HCT116 (cell line): ENCODE data around the gene NT5C1B. TPM values are rescaled to one million over a fixed set of nuclear protein-coding genes. Genes with fewer than 3 reads are reported as not detected.

ENCODE experiments used
- ATAC-seq: fragments of 200-7000 bp; cut with Tn5 transposase; 2 replicates; pipeline ENCODE4 v1.9.1; 2020; ENCODE audit warnings: mild to moderate bottlenecking, moderate library complexity
- Bru-seq: library from RNA; stranded (reverse); fragments of 400-500 nt; gene quantifications from one replicate; lab custom pipeline; 2021; lab: Mats Ljungman, UMichigan
- BruChase-seq, 2 experiments: library from RNA; stranded (reverse); fragments of 400-500 nt; gene quantifications; one replicate each; lab custom pipeline; 2021; lab: Mats Ljungman, UMichigan
- BruUV-seq: library from RNA; stranded (reverse); fragments of 400-500 nt; replicated peaks from 2 replicates; lab custom pipeline; 2021; lab: Mats Ljungman, UMichigan
- CTCF ChIA-PET: fragments of 300-600 bp; sonication (Branson Sonifier 250); formaldehyde crosslinking; loops from one replicate; lab custom pipeline; 2021; ENCODE audit warnings: antibody characterized with exemption; lab: Charles Lee
- POLR2A ChIA-PET: fragments of 300-600, 350-600 bp; sonication (Branson Sonifier 250); formaldehyde crosslinking; loops from one replicate; lab custom pipeline; 2021; ENCODE audit warnings: antibody characterized with exemption; lab: Charles Lee
- RAD21 ChIA-PET, 2 experiments: fragments of 300-600 bp; sonication (Branson Sonifier 250); formaldehyde crosslinking; loops; one replicate each; lab custom pipeline; 2023; ENCODE audit warnings: low total read pairs in 2 of 2; ENCODE audit not compliant: uncharacterized antibody in 2 of 2, unreplicated experiment in 2 of 2, low non-redundant PET in 1 of 2; lab: Charles Lee
- DNase-seq: peaks from one replicate; pipeline ENCODE4 v3.0.0-alpha.2; 2010; ENCODE audit warnings: low read depth, low spot score
- H2AFZ ChIP-seq: fragments of 200-600 bp; shearing (Covaris generic), sonication (generic); 2 replicates; pipeline ENCODE4 v1.6.1; 2017; ENCODE audit warnings: low read depth, mixed run types, mixed read lengths, antibody characterized with exemption, low read length; ENCODE audit not compliant: poor library complexity, severe bottlenecking
- H3K27ac ChIP-seq: 2 replicates; pipeline ENCODE4 v1.5.1; 2012; ENCODE audit warnings: low read depth, low read length
- H3K27me3 ChIP-seq: fragments of 200-600 bp; sonication (generic); 2 replicates; pipeline ENCODE4 v1.6.1; 2016; ENCODE audit warnings: mixed run types, low read length, mixed read lengths; ENCODE audit not compliant: insufficient read depth
- H3K36me3 ChIP-seq, 2 experiments: fragments of 200-500 bp in 1 of 2; fragments of 200-600 bp in 1 of 2; sonication (Bioruptor generic) in 1 of 2; sonication (generic) in 1 of 2; 2 replicates each; pipeline versions ENCODE4 v1.5.1 to v1.6.1; 2014 to 2016; ENCODE audit warnings: low read length in 2 of 2, inconsistent platforms in 1 of 2, mixed read lengths in 1 of 2, mixed run types in 1 of 2; ENCODE audit not compliant: insufficient read depth in 2 of 2, control insufficient read depth in 1 of 2
- H3K4me1 ChIP-seq, 2 experiments: fragments of 200-600 bp in 1 of 2; sonication (generic) in 1 of 2; 2 replicates each; pipeline versions ENCODE4 v1.5.1 to v1.6.1; 2012 to 2017; ENCODE audit warnings: low read length in 2 of 2, inconsistent platforms in 1 of 2, mild to moderate bottlenecking in 1 of 2, mixed read lengths in 1 of 2, mixed run types in 1 of 2, moderate library complexity in 1 of 2; ENCODE audit not compliant: insufficient read depth in 2 of 2, control insufficient read depth in 1 of 2
- H3K4me2 ChIP-seq: fragments of 200-600 bp; sonication (generic); 2 replicates; pipeline ENCODE4 v1.6.1; 2017; ENCODE audit warnings: mixed run types, low read length, mixed read lengths
- H3K4me3 ChIP-seq, 2 experiments: fragments of 200-600 bp in 1 of 2; sonication (generic) in 1 of 2; replicated peaks in 1 of 2; 2 replicates each; pipeline ENCODE4 v1.5.1; 2011 to 2016; ENCODE audit warnings: low read length in 2 of 2, control low read depth in 1 of 2, low read depth in 1 of 2, mild to moderate bottlenecking in 1 of 2, mixed read lengths in 1 of 2, mixed run types in 1 of 2
- H3K79me2 ChIP-seq: fragments of 200-600 bp; sonication (generic); 2 replicates; pipeline ENCODE4 v1.6.1; 2017; ENCODE audit warnings: mild to moderate bottlenecking, mixed run types, low read length, moderate library complexity, mixed read lengths; ENCODE audit not compliant: insufficient read depth
- H3K9ac ChIP-seq: fragments of 200-600 bp; sonication (generic); 2 replicates; pipeline ENCODE4 v1.6.1; 2016; ENCODE audit warnings: low read length, mixed read lengths
- H3K9me2 ChIP-seq: fragments of 200-600 bp; sonication (generic), shearing (Covaris generic); 2 replicates; pipeline ENCODE4 v1.6.1; 2017; ENCODE audit warnings: mixed run types, mild to moderate bottlenecking, moderate library complexity; ENCODE audit not compliant: insufficient read depth
- H3K9me3 ChIP-seq, 2 experiments: fragments of 200-500 bp in 1 of 2; fragments of 200-600 bp in 1 of 2; sonication (Bioruptor generic) in 1 of 2; sonication (generic) in 1 of 2; 2 replicates each; pipeline ENCODE4 v1.6.1; 2014 to 2017; ENCODE audit warnings: low read length in 2 of 2, mixed read lengths in 2 of 2, inconsistent platforms in 1 of 2, low read depth in 1 of 2, mild to moderate bottlenecking in 1 of 2, mixed run types in 1 of 2, moderate library complexity in 1 of 2; ENCODE audit not compliant: control insufficient read depth in 1 of 2, insufficient read depth in 1 of 2
- H4K20me1 ChIP-seq: fragments of 200-600 bp; sonication (generic), shearing (Covaris generic); 2 replicates; pipeline ENCODE4 v1.6.1; 2017; ENCODE audit warnings: mixed run types, mild to moderate bottlenecking, moderate library complexity; ENCODE audit not compliant: insufficient read depth
- CBX3 ChIP-seq: IDR thresholded peaks from 2 replicates; pipeline ENCODE4 v1.6.1; 2012; ENCODE audit warnings: low read depth
- CEBPB ChIP-seq: IDR thresholded peaks from 2 replicates; pipeline ENCODE4 v1.6.1; 2012; ENCODE audit warnings: low read depth
- CTCF ChIP-seq, 3 experiments: fragments of 200-600 bp in 1 of 3; sonication (generic) in 1 of 3; IDR thresholded peaks in 2 of 3; conservative IDR thresholded peaks in 1 of 3; 2 replicates each; pipeline ENCODE4 v1.5.1; 2012 to 2017; ENCODE audit warnings: low read depth in 2 of 3, low read length in 2 of 3, antibody characterized with exemption in 1 of 3, borderline replicate concordance in 1 of 3, control low read depth in 1 of 3, mild to moderate bottlenecking in 1 of 3, mixed read lengths in 1 of 3, mixed run types in 1 of 3, moderate library complexity in 1 of 3; ENCODE audit not compliant: insufficient read depth in 1 of 3
- EGR1 ChIP-seq: IDR thresholded peaks from 2 replicates; pipeline ENCODE4 v1.6.1; 2012; ENCODE audit warnings: low read depth
- EZH2 ChIP-seq: fragments of 200-600 bp; sonication (generic); IDR thresholded peaks from 2 replicates; pipeline ENCODE4 v1.6.1; 2017; ENCODE audit warnings: antibody characterized with exemption, mixed run types
- EZH2phosphoT487 ChIP-seq: fragments of 200-600 bp; IDR thresholded peaks from 2 replicates; pipeline ENCODE4 v1.6.1; 2018; ENCODE audit warnings: antibody characterized with exemption, borderline replicate concordance
- FOSL1 ChIP-seq: IDR thresholded peaks from 2 replicates; pipeline ENCODE4 v1.6.1; 2012; ENCODE audit warnings: low read depth
- JUND ChIP-seq: IDR thresholded peaks from 2 replicates; pipeline ENCODE4 v1.6.1; 2012
- MAX ChIP-seq: IDR thresholded peaks from 2 replicates; pipeline ENCODE4 v1.6.1; 2012
- POLR2A ChIP-seq: IDR thresholded peaks from 2 replicates; pipeline ENCODE4 v1.7.0; 2011; ENCODE audit warnings: borderline replicate concordance; ENCODE audit not compliant: insufficient read depth, insufficient read length; ENCODE audit errors: extremely low read depth
- POLR2AphosphoS5 ChIP-seq: IDR thresholded peaks from 2 replicates; pipeline ENCODE4 v1.6.1; 2011; ENCODE audit warnings: mild to moderate bottlenecking, low read depth, low read length, moderate library complexity
- RAD21 ChIP-seq: IDR thresholded peaks from 2 replicates; pipeline ENCODE4 v1.6.1; 2012; ENCODE audit warnings: low read depth, mild to moderate bottlenecking
- SP1 ChIP-seq: IDR thresholded peaks from 2 replicates; pipeline ENCODE4 v1.6.1; 2012; ENCODE audit warnings: low read depth
- SRF ChIP-seq: IDR thresholded peaks from 2 replicates; pipeline ENCODE4 v1.6.1; 2012; ENCODE audit warnings: low read depth
- TCF7L2 ChIP-seq: IDR thresholded peaks from 2 replicates; pipeline ENCODE4 v1.7.0; 2011; ENCODE audit warnings: borderline replicate concordance, inconsistent platforms; ENCODE audit not compliant: insufficient read depth, insufficient read length; ENCODE audit errors: extremely low read depth
- YY1 ChIP-seq: IDR thresholded peaks from 2 replicates; pipeline ENCODE4 v1.6.1; 2011; ENCODE audit warnings: low read length, low read depth, moderate library complexity, mild to moderate bottlenecking; ENCODE audit not compliant: insufficient replicate concordance; ENCODE audit errors: extremely low read depth
- ZBTB33 ChIP-seq: IDR thresholded peaks from 2 replicates; pipeline ENCODE4 v1.6.1; 2011; ENCODE audit warnings: mild to moderate bottlenecking, low read length, moderate library complexity; ENCODE audit not compliant: insufficient replicate concordance; ENCODE audit errors: extremely low read depth
- ZFX ChIP-seq: fragments of 450-650 bp; IDR thresholded peaks from 2 replicates; pipeline ENCODE4 v1.6.1; 2017
- ZNF274 ChIP-seq: fragments of 200-500 bp; sonication (Bioruptor generic); IDR thresholded peaks from 2 replicates; pipeline ENCODE4 v1.6.1; 2014; ENCODE audit warnings: mild to moderate bottlenecking, low read depth, low read length, inconsistent platforms
- intact Hi-C: fragments of 100-400 bp; cut with micrococcal nuclease; formaldehyde crosslinking; loops from 2 replicates; pipeline ENCODE4 v1.10.0; 2022
- long read RNA-seq: library from polyadenylated mRNA; unstranded; transcript quantifications from one replicate; pipeline ENCODE4 v2.0.0, GENCODE V29; 2021; ENCODE audit not compliant: unreplicated experiment
- polyA plus RNA-seq: library from polyadenylated mRNA; unstranded; fragments of >200 nt; gene quantifications from 2 replicates; pipeline ENCODE4 v1.2.1, GENCODE V29; 2012; ENCODE audit warnings: missing spikeins
- total RNA-seq: library from RNA; stranded (reverse); gene quantifications from one replicate; pipeline ENCODE4 v1.2.1, GENCODE V29; 2021; ENCODE audit not compliant: unreplicated experiment
- TF ChIP-seq, protein P1 (sequence below): IDR thresholded peaks from 2 replicates; pipeline ENCODE4 v1.6.1; 2012; ENCODE audit warnings: low read depth

NT5C1B gene
- total RNA-seq (not detected), Bru-seq, nascent RNA (not detected), BruChase-seq, experiment 1, labeled RNA remaining after a 6-hour chase (not detected), BruChase-seq, experiment 2, labeled RNA remaining after a 2-hour chase (not detected)
- polyA plus RNA-seq, result 0.05 TPM in 1 of 2 replicates, not detected in the other
- long read RNA-seq, result 0 reads

GRCh38 chr2:18589354-18589753 lies at the start of gene NT5C1B:
NT5C1B (minus strand) TSS chr2:18589569; CDS start chr2:18589468, 101 bp downstream.
- H3K4me2 ChIP-seq, result no peak within 1 kb of the TSS
- intact Hi-C loops, result no loop called here
- no peaks in the 10 kb centered on the region for H3K4me1 ChIP-seq
- no peaks in the 10 kb centered on the region for H4K20me1 ChIP-seq
- H3K9me2 ChIP-seq, result no peaks in the 10 kb centered on the region
- ATAC-seq (no peak), DNase-seq (no peak)
- H3K9me3 ChIP-seq, result no peaks in the 10 kb centered on the region
- no peaks in the 10 kb centered on the region for H3K36me3 ChIP-seq
- BruUV-seq, result no TSS peak
- no peak for TF ChIP-seq ZFX
- no peak for TF ChIP-seq FOSL1
- TF ChIP-seq, protein P1, sequence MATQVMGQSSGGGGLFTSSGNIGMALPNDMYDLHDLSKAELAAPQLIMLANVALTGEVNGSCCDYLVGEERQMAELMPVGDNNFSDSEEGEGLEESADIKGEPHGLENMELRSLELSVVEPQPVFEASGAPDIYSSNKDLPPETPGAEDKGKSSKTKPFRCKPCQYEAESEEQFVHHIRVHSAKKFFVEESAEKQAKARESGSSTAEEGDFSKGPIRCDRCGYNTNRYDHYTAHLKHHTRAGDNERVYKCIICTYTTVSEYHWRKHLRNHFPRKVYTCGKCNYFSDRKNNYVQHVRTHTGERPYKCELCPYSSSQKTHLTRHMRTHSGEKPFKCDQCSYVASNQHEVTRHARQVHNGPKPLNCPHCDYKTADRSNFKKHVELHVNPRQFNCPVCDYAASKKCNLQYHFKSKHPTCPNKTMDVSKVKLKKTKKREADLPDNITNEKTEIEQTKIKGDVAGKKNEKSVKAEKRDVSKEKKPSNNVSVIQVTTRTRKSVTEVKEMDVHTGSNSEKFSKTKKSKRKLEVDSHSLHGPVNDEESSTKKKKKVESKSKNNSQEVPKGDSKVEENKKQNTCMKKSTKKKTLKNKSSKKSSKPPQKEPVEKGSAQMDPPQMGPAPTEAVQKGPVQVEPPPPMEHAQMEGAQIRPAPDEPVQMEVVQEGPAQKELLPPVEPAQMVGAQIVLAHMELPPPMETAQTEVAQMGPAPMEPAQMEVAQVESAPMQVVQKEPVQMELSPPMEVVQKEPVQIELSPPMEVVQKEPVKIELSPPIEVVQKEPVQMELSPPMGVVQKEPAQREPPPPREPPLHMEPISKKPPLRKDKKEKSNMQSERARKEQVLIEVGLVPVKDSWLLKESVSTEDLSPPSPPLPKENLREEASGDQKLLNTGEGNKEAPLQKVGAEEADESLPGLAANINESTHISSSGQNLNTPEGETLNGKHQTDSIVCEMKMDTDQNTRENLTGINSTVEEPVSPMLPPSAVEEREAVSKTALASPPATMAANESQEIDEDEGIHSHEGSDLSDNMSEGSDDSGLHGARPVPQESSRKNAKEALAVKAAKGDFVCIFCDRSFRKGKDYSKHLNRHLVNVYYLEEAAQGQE, result no peak
- TF ChIP-seq CBX3, result no peak
- no peak for TF ChIP-seq CEBPB
- no peak for TF ChIP-seq SRF
- TF ChIP-seq RAD21, result no peak
- no peak for TF ChIP-seq JUND
- no peak for TF ChIP-seq ZBTB33
- TF ChIP-seq SP1, result no peak
- TF ChIP-seq POLR2A, result no peak
- no peak for TF ChIP-seq POLR2AphosphoS5
- TF ChIP-seq MAX, result no peak
- TF ChIP-seq EZH2phosphoT487, result no peak
- TF ChIP-seq EZH2, result no peak
- no peak for TF ChIP-seq EGR1
- TF ChIP-seq YY1, result no peak
- TF ChIP-seq CTCF (IDR thresholded peaks at IDR 0.05 in 2 of 3, conservative IDR thresholded peaks at IDR 0.05 in 1 of 3; ENCODE audit: borderline replicate concordance in 1 of 3, insufficient read depth in 1 of 3, low read depth in 2 of 3, low read length in 2 of 3), result no peak
- TF ChIP-seq TCF7L2, result no peak
- no peak for TF ChIP-seq ZNF274
- no peaks in the 10 kb centered on the region for H3K79me2 ChIP-seq
- ChIA-PET CTCF (no interaction called here), RAD21 (no interaction called here), POLR2A (no interaction called here)
- H3K4me3 ChIP-seq, result no peak within 1 kb of the TSS
- H3K27me3 ChIP-seq, result no peaks in the 10 kb centered on the region
- no peak within 1 kb of the TSS for H3K9ac ChIP-seq
- no peak within 1 kb of the TSS for H2AFZ ChIP-seq
- H3K27ac ChIP-seq, result no peak within 1 kb of the TSS
